ENCODE measurements around the gene SLCO2A1.

The SLCO2A1 gene

DNA sequence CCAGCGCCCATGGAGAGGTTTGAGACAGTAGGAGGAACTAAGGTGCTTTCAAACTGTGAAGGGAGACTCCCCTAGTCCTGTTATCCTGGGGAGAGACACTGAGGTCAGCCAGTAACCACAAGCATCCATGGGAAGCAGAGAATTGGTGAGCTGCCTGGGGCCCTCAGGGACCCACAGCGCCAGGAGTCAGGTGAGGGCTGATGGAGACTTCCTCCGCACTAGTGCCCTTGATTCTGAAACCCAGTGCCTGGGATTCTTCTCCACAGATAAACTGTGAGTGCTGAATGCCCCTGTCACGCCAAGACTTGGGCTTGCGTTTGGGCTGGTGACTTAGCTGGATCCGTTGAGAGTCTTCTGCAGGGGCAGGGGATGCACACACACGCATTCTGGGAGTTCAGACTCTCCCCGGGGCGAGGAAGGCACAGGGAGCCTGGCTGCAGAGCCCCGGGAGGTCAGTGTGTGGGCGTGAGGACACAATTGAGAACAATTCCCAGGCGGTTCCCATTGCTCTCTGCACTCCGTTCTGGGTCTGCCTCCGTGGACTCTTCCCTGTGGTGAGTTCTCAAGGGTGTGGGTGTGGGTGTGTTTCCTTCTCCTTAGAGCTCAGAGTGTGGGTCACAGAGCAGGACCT is 37.9 kb upstream of the SLCO2A1 start:
- DNase-seq (ENCODE audit: insufficient read length, low spot score) (no peak), FAIRE-seq (no peak)
- no peak for TF ChIP-seq POLR2A (IDR thresholded peaks at IDR 0.05; ENCODE audit: low read depth, low read length)

GRCh38 chr3:134066651-134067530 is 37.2 kb upstream of the SLCO2A1 start:
- FAIRE-seq (no peak), DNase-seq (ENCODE audit: insufficient read length, low spot score) (no peak)

DNA sequence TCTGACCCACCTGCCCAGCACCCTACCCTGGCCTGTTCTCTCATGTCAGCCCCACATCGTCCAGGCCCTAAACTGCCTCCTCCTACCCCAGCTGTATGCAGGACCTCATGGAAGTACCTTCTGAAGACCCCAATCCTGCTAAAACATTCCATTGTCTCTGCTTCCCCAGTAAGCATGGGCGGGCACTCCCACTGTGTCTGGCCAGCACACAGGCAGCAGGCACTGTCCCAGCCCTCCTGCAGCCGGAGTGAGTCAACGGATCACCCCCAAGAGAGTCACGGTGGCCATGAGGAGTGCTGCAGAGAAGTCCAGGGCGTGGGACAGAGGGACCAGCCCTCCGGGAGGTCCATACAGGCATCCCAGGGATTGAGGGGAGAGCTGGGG is 36.4 kb upstream of the SLCO2A1 start:
- no peak for FAIRE-seq
- no peak for TF ChIP-seq POLR2A (IDR thresholded peaks at IDR 0.05; ENCODE audit: low read depth, low read length)
- no peak for DNase-seq (ENCODE audit: insufficient read length, low spot score)

More at GRCh38 chr3:134066651-134067530, 37.2 kb upstream of the SLCO2A1 start:
- TF ChIP-seq POLR2A (IDR thresholded peaks at IDR 0.05; ENCODE audit: low read depth, low read length) = no peak

GRCh38 chr3:134065252-134066157 is 35.8 kb upstream of the SLCO2A1 start:
- no peak for FAIRE-seq
- DNase-seq (ENCODE audit: insufficient read length, low spot score) = no peak
- TF ChIP-seq POLR2A (IDR thresholded peaks at IDR 0.05; ENCODE audit: low read depth, low read length) = no peak

GRCh38 chr3:134064081-134064480 is 34.4 kb upstream of the SLCO2A1 start:
- DNase-seq (ENCODE audit: insufficient read length, low spot score) = no peak
- FAIRE-seq = no peak
- TF ChIP-seq POLR2A (IDR thresholded peaks at IDR 0.05; ENCODE audit: low read depth, low read length) = no peak

GRCh38 chr3:134061401-134061800 is 31.7 kb upstream of the SLCO2A1 start:
- no peak for FAIRE-seq

GRCh38 chr3:134060561-134061385 is 31.0 kb upstream of the SLCO2A1 start:
- TF ChIP-seq POLR2A (IDR thresholded peaks at IDR 0.05; ENCODE audit: low read depth, low read length) = no peak
- no peak for DNase-seq (ENCODE audit: insufficient read length, low spot score)
- no peak for FAIRE-seq

More at GRCh38 chr3:134061401-134061800, 31.7 kb upstream of the SLCO2A1 start:
- no peak for TF ChIP-seq POLR2A (IDR thresholded peaks at IDR 0.05; ENCODE audit: low read depth, low read length)
- DNase-seq (ENCODE audit: insufficient read length, low spot score) = no peak

DNA sequence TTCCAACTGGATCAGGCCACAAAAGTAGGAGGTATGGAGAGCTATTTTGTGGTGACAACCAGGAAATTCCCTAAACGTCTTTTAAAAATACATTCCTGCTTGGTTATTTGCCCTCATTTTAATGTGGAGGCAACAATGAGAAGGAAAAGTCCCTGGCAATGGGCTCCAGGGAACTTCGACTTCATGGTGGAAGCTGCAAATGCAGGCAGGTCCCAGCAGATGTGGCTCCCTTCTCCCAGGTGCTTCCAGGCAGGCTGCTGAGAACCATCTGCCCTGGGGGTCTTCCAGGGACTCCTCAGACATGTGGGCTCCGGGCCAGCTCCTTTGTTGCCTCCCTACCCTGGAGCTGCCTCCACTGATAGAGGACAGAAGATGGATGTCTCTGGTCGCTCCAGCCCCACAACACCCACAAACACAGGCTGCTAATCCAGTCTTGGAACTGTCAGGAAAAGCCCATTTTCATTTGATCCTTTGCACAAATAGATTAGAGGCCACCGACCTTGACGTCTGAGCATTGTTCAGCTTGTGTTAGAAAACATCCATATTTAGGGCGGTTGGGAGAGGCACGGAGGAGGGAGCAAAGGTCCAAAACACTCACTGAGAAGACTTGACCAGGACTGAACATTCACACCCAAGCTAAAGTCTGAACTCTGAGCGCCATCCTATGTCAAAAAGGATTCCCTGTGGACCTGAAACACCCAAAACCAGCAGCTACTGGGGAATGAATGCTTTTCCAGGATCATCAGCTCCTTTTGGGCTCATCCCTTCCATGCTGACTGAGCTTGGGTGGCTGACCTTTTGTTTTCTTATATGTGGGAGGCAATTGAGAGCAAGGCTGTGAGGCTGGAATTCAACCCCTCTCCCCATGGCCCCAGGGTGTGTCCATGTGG is 30.2 kb upstream of the SLCO2A1 start:
- DNase-seq (ENCODE audit: insufficient read length, low spot score) (no peak), FAIRE-seq (no peak)
- TF ChIP-seq POLR2A (IDR thresholded peaks at IDR 0.05; ENCODE audit: low read depth, low read length) = no peak

- FAIRE-seq (no peak), DNase-seq (ENCODE audit: insufficient read length, low spot score) (no peak)
- no peak for TF ChIP-seq POLR2A (IDR thresholded peaks at IDR 0.05; ENCODE audit: low read depth, low read length)
Observed at GRCh38 chr3:134059035-134059601, 29.4 kb upstream of the SLCO2A1 start.

DNA sequence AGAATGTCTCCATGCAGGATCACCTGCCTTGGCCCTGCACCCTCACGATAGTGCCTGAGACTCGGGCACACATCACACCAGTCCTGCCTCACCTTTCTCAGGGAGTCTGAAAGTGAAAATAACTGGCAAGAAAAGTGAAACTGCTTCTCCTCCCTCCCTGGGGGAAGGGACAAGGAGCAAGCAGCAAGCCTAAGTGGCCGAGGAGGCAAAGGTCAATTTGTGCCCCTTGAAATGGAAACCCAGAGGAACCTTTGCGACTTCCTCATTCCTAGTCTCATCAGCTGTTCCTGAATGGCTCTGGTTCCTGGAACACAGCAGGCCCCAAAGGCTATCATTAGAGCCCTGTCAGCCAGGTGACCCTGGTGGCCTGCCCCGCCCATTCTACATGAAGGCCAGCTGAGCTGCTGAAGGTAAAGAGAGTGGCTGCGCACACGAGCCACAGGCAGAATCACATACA is 28.0 kb upstream of the SLCO2A1 start:
- no peak for DNase-seq (ENCODE audit: insufficient read length, low spot score)
- no peak for TF ChIP-seq POLR2A (IDR thresholded peaks at IDR 0.05; ENCODE audit: low read depth, low read length)
- FAIRE-seq = no peak

DNA sequence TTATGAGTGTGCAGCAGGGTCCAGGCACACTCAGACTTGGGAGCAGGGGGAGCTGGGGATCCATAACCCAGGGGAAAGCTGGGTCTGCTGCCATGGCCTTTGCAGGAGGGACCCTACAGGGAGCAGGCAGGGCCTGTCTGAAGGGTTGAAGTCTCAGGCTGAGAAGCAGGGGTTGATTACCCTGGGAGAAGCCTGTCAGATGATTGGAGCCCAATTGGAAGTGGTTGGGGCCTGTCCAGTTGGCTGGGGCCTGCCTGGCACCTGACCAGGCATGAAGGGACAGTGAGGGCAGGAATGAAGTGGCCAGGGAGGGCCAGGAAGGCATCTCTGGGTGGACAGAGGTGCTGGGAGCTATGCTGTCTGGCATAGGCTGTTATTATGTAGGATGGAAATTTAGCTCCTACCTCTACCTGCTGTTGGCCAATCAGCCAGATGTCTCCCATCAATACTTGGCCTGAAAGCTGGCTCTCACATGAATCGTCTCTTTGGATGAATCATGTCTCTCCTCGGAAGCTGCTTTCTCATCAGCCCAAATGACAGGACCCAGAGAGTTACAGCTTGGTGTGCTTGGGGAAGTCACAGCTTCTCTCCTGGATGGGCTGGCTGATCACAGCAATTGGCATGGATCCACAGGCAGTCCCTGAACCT is 27.4 kb upstream of the SLCO2A1 start:
- no peak for DNase-seq (ENCODE audit: insufficient read length, low spot score)
- no peak for TF ChIP-seq POLR2A (IDR thresholded peaks at IDR 0.05; ENCODE audit: low read depth, low read length)
- FAIRE-seq = no peak
